ENCODE measurements around the gene IGFBP4.

DNA sequence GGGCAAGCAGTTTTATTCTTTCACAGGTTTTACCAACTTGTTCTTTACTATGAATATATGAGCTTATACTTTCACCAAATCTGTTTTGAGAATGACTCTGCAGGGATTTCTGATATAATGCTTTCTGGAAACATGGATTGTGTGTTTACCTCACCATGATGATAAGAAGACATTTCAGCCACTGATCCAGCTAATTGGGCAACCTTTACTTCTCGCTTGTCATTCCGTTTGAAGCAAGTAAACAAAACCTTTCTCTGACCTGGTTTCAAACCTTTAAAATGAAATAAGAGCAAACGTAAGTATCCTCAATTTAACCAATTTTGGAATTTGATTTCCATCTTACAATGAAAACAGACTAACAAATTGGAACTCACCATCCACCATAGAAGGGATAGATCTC lies 39.2 kb upstream of the IGFBP4 start:
- TF ChIP-seq, protein P1, sequence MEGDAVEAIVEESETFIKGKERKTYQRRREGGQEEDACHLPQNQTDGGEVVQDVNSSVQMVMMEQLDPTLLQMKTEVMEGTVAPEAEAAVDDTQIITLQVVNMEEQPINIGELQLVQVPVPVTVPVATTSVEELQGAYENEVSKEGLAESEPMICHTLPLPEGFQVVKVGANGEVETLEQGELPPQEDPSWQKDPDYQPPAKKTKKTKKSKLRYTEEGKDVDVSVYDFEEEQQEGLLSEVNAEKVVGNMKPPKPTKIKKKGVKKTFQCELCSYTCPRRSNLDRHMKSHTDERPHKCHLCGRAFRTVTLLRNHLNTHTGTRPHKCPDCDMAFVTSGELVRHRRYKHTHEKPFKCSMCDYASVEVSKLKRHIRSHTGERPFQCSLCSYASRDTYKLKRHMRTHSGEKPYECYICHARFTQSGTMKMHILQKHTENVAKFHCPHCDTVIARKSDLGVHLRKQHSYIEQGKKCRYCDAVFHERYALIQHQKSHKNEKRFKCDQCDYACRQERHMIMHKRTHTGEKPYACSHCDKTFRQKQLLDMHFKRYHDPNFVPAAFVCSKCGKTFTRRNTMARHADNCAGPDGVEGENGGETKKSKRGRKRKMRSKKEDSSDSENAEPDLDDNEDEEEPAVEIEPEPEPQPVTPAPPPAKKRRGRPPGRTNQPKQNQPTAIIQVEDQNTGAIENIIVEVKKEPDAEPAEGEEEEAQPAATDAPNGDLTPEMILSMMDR (IDR thresholded peaks at IDR 0.05): no peak
- TF ChIP-seq ZFX (IDR thresholded peaks at IDR 0.05; ENCODE audit: borderline replicate concordance): no peak
